GM12874 (cell line): ENCODE results near the gene PSME4.

Experiments used
- CTCF ChIP-seq: IDR thresholded peaks from 2 replicates; pipeline ENCODE4 v1.5.1; 2011; ENCODE audit warnings: low read depth, mild to moderate bottlenecking, control low read depth, low read length, moderate library complexity; ENCODE audit not compliant: insufficient read depth

The PSME4 gene

GRCh38 chr2:53949457-53949856, 21.3 kb downstream of the PSME4 start:
- TF ChIP-seq CTCF, result no peak

DNA sequence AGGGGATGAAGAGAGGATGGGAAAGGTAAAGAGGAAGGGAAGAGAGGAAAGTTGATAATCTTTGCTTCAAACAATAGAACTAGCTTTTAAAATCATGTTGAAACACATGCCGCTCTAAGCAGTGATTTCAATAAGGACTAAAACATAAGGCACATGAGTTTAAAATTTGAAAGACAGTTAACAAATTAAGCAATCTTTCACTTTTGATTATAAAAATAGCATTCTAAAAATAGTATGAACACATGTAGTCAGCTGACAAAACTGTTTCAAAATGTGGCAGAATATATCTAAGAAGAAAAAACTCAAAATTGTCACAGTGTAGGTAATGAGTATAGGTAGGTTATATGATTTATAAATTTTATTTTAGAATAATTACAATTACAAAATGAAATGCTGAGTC, 25.3 kb downstream of the PSME4 start:
- no peak for TF ChIP-seq CTCF

GRCh38 chr2:53944542-53944941, 26.3 kb downstream of the PSME4 start:
- TF ChIP-seq CTCF, result no peak

DNA sequence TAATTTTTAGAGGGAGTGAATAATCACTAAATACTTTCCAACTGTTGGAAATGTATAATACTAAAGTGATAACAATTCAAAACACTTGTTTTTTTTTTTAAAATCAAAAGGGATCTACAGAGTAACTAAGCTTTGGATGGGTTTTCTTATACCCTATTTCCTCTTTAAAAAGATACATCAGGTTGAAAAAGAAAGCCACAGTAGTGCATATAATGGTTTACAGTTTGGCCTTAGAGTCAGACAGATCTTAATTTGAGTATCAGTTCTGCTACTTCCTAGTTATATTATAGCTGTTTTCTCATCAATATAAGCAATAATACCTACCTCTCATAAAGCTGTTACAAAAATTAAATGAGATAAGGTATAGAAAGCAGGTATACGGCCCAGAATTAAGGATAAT, 28.5 kb downstream of the PSME4 start:
- TF ChIP-seq CTCF, result no peak

DNA sequence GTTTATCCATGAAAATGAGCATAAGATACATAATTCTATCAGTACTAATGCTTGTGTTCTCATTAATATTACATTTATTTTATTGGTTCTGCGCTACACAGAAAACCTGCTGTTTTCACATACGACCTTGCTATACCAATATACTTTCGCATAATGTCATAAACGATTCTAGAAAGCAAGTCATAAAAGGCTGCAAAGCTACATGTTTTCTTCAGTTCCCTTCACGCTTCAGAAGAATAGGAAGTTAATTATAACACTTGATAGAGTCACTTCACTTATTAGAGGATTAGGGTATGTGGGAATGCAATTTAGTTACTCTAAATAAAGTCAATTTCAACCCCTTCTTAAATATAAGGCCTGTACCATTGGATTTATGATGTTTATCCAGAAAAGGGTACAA, 29.0 kb downstream of the PSME4 start:
- no peak for TF ChIP-seq CTCF

DNA sequence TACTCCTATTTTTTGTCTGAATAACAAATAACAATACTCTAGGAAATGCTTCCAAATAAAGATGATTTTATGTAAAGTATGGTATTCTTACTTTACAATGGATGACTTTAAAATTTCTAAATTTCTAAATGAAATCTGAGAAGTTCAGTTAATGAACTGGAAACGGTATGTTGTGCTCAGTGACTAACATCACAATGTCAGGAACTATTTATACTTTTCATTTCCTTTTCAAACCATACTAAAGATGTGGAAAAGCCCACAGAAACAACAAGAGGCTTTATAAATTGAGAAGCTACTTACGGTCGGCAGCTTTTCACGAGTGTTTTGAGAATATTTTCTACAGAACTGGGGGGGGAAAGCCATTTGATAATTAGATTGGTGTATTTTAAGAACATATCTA, 31.1 kb downstream of the PSME4 start:
- no peak for TF ChIP-seq CTCF

- TF ChIP-seq CTCF, result no peak
These were observed 31.9 kb downstream of the PSME4 start for GRCh38 chr2:53938904-53939303.

DNA sequence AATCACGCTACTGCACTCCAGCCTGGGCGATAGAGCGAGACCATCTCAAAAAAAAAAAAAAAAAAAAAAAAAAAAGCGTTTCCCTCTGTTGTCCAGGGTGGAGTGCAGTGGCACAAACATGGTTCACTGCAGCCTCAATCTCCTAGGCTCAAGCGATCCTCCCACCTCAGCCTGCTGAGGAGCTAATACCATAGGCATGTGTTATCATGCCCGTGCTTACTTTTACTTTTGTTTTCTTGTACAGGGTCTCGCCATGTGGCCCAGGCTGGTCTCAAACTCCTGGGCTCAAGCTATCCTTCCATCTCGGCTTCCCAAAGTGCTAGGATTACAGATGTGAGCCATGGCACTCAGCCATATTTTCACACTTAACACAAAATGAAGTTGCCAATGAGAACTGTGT, 37.5 kb downstream of the PSME4 start:
- no peak for TF ChIP-seq CTCF
